GM21390 (cell line): ENCODE data around the gene EDA.
"Not testable (repeated sequence)": the region's sequence is repeated elsewhere in the genome, so short reads cannot be mapped to it uniquely, and the experiment has no call there.

Source experiments
- ATAC-seq: cut with Tn5 transposase; IDR thresholded peaks from one replicate; pipeline ENCODE4 v1.9.1; 2021; ENCODE audit not compliant: unreplicated experiment

The EDA gene

DNA sequence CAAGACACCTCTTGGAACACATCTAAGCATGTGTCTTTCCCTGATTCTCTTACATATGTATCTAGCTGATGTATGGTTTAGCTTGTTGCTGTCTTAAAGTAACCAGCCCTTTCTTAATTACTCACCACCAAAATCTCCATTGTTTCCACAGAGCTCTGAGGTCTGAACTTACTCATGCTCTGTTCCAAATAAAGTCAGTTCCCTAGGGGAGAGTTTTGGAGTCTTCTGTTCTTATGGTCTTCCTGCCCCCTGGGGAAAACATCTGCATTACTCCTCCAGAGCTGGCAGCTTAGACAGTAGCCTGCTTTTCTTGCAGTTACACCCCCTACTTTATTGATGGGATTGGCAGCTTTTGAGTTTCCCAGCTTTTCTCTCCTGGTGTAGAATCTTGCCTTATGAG is 125.8 kb downstream of the EDA start:
- ATAC-seq, result no peak

DNA sequence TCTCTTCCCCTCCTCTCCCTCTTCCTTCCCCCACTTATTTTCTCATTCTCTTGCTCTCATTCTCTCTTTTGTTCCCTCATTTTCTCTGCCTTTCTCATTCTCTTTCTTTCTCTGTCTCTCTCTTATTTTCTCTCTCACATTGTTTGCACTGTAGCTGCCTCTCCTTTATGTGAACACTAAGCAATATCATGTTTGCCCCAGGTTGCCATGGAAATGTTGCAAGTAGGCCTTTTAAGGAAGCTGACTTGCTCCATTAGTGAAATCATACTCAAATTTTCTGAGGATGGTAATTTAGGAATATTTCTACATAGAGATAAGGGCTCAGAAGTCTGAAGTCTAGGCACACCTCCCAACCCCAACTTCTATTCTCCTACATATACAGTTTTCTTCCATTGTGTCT is 130.1 kb downstream of the EDA start:
- no peak for ATAC-seq

DNA sequence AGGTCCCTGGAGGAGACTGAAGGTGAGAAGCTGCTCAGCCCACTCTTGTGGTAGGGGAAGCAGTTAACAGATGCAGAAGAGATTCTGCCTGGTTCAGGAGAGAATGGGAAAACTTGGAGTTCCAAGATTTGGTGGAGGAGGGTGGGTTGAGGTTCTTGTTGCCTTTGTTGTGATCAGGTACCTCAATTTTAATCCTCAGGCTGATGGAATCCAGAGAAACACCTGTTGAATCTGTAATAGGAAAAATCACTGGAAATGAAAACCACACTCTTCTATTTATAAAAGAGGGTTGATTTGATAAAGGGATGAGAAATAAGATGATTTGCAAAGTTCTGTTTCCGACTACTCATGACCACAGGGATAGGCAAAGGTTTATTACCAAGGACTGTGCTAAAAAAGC is 132.1 kb downstream of the EDA start:
- ATAC-seq, result no peak

DNA sequence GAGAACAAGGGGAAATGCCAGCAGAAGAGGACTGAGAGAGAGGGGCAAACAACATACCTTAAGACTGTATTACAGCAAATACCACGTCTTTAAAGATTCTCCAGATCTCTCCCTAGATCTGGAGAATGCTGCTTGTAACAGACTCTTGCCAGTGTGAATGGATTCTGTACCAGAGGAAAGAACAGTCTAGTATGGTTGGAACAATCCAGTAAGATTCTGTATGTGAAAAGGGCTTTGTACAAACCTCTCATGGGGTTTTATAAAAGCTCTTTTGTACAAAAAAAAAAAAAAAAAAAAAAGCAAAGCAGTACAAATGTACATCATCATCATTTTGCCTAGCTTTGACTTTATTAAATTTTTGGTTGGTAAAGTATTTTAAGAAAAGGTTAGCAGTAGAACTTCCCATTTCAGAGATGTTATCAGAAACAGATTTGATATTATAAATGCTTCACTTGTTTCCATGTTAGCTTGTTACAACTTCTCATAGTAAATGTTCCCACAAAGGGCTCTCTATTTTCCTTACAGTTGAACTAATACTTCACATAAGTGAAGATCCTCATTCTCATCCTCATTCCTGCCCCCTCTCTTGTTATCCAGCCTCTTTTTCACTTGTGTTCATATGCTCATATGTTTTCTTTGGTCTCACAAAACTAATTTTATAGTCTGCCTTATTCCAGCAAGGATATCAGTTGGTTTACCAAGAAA is 144.2 kb downstream of the EDA start:
- ATAC-seq, result no peak

DNA sequence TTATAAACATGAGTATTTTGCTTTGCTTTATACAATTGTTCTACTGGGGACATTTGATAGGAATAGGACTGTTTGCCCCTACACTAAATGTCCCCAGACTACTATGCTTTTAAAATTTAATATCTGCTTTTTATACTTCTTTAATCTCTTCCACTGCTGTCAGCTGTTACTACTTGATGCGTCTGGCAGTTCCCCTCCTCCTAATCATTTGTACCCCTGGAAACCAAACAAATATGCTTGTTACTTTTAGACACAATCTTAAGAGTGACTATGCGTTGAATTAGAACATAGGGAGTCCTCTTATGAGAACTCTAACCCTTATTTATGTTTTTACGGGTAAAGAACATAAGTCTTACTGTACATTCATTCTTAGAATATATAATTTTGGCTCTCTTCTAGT is 145.7 kb downstream of the EDA start:
- no peak for ATAC-seq

DNA sequence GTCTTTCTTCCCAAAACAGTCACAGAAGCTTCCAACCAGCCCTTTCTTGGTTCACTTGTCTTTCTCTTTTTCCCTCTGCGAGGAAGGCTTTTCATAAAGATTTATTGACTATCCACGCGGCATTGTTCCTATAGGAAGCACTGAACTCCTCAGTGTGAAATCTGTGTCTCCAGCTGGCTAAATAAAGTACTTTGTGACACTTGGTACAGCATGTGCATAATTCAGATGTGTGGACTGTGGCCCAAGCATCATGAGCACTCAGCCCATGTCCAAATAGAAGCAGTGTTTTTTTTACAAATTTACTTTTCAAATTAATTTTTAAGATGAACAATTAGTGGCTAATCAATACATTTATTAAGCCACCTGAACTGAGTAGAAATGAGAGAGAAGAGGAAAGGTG is 146.4 kb downstream of the EDA start:
- no peak for ATAC-seq

DNA sequence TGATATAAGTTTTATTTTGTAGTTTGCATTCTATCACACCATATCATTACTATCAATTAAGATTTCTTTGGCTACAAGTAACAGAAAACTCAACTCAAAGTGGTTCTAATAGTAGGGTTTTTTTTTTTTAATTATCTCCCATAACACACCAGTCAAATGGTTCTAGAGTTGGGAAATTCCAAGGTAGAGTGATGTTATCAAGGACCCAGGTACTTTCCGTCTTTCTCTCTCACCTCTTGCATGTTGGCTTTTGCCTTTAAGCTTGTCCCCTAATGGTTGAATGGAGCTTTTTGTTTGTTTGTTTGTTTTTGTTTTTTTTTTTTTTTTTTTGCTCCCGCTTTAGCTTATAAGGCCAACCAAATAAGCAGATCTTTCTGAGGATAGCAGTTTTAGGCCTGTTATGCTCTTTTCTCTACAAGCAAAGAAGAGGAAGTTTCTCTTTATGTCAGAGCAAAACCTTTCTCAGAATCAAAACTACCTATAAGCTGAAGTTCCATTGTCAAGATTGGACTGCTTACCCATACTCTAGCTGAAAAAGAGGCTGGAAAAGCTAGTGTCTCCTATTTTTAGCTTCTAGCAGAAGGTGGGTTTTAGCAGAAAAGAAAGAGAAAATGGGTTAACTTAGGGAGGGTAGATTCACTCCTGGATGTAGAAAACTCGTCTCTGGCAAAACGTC is 177.5 kb downstream of the EDA start:
- no peak for ATAC-seq

DNA sequence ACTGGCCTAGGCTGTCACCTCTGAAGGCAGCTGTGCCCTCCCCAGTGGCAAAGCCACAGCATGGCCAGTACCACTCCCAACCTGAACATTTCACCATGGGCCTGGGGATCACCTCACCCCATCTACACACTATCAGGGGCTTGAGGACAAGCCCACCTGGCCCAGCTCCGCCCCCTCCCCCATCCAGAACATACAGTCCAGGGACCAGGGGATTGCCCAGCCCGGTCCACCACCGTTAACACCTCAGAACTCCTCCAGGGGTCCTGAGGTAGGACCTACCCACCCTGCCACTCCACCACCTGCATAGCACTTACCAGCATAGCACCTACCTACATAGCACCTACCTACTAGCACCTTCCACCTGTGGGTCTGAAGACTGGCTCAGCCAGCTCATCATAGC is 179.8 kb downstream of the EDA start:
- no peak for ATAC-seq

DNA sequence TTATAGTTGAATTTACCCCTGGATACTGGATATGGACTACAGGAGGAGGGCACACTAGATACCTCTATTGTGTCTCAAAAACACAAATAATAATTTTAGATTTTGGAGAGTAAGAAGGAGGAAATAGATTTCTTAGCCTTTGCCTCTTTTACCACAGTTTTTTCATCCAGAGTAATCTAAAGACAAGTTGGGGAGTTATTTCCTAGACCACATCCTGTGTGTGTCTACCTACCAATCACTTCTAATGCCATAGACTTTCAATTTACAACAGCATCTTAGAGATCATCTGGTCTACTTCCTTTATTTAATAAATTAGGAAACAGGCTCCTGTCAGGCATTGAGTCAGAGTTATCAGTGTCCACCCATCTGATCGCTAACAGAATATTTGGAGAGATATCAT is 191.5 kb downstream of the EDA start:
- ATAC-seq, result no peak

DNA sequence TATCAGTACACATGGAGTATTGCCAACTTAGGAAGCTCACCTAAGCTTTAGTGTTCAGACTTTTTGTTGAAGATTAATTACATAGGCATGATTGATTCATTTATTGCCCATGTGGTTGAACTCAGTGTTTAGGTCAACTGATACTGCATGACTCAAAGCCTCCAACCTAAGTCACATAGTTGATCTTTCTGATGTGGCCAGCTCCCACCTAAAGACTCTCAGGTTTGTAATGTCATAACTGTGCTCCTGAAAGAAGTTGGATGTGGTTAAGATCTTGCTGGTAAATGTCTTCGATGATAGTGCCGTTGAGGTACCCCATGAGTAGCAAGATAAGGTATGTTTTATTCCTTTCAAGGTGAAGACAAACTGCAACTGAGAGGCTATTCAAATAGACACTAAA is 192.5 kb downstream of the EDA start:
- no peak for ATAC-seq

DNA sequence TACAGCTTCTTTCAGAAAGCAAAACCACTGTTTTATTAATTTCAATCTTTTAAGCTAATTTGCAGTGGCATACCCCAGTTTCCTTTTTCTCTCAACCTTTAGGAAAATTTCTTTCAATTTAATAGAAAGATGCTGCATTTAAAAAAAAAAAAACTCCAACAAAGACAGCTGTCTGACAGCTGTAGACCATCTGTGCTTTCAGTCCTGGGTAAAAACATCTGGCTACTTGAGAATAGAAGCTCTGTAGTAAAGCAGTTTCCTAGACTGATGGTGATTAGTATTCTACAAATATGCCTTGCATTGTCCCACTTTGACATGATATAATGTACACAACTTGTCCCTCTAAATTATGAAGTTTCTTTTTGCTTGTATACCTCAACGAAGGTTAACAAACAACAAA is 197.8 kb downstream of the EDA start:
- ATAC-seq, result no peak

DNA sequence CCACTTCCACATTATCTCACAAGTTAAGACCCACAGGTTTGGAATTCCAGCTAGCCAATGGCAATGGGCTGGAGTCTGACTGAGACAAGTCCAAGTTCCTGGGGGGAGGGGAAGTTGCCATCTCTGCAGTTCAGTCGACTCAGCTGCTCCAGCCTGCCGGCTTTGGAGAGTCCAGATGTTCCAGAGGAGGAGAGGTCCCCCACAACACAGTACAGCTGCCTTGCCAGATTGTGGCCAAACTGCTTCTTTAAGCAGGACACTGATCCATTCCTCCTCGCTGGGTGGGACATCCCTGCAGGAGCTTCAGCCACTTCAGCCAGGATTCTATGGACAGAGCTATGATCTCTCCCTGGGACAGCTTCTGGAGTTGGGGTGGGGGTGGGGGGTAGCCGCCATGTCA is 199.2 kb downstream of the EDA start:
- no peak for ATAC-seq

DNA sequence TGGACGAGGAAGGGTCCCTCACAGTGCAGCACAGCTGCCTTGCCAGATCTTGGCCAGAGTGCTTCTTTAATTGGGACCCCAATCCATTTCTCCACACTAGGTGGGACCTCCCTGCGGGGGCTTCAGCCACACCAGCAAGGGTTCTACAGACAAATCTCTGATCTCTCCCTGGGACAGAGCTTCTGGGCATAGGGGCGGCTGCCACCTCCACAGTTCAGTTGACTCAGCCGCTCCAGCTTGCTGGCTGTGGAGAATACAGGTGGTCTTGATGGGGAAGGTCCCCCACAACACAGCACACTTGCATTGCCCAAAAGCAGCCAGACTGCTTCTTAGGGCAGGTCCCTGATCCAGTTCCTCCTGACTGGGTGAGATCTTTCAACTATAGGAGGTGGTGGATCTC is 199.6 kb downstream of the EDA start:
- ATAC-seq, result no peak

DNA sequence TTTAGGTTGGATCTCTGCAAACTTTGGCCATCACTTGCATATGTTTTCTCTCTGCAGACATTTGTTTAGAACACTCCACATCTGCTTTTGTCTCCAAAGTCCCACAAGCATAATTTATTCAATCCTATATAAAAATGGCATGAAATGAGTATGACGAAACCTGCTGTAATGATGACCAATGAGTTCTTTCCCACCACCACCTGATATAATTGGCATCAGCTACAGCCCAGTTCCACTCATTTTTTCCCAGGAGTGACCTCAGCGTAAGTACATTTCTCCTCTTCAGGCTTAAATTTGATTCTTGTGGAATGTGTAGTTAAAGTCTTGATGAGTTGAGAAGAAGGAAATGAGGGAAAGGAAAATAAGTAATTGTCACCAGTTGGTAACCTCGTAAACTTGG is 228.7 kb downstream of the EDA start:
- no peak for ATAC-seq

DNA sequence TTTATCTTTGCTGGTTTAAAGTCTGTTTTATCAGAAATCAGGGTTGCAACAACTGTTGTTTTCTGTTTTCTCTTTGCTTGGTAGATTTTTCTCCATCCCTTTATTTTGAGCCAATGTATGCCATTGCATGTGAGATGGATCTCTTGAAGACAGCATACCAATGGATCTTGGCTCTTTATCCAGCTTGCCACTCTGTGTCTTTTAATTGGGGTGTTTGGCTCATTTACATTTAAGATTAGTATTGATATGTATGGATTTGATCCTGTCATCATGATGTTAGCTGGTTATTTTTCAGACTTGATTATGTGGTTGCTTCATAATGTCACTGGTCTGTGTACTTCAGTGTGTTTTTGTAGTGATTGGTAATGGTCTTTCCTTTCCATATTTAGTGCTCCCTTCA is 244.1 kb downstream of the EDA start:
- ATAC-seq, result not testable (repeated sequence)

DNA sequence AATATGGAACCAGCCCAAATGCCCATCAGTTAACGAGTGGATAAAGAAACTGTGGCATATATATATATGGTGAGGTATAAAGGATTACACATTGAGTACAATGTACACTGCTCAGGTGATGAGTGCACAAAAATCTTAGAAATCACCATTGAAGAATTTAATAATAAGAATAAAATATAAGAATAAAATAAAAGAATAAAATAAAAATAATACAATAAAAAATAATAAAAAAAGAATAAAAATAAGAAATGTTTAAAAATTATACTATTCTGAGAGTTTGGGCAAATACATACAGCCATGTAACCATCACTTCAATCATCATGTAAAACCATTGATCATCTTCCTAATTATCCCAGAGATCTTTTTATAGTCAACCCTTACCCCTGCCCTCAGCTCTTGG is 260.3 kb downstream of the EDA start:
- ATAC-seq, result no peak

DNA sequence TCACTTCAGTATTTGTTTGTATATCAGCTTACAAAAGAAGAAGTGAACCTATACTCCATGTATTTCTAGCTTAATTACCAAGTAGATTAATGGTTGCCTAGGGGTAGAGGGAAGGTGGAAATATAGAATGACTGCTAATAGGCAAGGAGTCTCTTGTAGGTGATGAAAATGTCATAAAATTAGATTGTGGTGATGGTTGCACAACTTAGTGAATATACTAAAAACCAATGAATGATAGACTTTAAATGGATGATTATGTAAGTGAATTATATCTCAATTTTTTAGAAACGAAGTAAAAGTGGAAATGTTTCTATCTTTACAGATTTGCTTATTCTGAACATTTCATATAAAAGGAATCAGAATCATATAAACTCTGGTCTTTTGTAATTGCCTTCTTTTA is 268.3 kb downstream of the EDA start:
- ATAC-seq, result no peak

DNA sequence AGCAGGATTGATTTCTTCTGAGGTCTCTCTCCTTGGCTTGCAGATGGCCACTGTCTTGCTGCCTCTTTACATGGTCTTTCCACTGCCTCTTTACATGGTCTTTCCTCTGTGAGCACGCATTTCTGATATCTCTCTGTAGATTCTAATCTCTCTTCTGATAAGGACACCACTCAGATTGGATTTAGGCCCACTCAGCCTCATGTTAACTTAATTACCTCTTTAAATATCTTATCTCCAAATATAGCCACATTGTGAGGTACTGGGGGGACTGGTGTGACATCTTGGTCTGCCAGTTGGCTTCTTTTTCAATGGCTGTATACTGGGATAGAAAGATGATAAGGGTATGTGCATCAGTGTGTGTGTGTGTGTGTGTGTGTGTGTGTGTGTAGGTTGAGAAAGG is 280.1 kb downstream of the EDA start:
- no peak for ATAC-seq

DNA sequence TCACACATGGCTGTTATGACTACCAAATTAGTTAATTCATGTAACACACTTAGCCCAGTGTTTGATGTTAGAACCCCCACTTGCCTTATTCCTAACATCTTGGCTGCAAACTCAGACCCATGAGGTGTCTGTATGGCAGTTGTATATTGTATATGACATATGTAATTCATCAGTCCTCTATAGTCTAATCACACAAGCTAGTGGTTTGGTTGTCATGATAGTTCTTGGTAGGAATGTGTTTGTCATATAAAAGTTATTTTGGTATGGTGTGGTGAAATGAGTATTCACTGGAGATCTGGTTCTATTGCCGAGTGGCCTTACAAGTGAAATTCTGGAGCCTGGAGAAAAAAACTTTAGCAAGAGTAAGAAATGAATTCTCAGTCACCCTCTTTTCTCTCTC is 284.6 kb downstream of the EDA start:
- no peak for ATAC-seq

DNA sequence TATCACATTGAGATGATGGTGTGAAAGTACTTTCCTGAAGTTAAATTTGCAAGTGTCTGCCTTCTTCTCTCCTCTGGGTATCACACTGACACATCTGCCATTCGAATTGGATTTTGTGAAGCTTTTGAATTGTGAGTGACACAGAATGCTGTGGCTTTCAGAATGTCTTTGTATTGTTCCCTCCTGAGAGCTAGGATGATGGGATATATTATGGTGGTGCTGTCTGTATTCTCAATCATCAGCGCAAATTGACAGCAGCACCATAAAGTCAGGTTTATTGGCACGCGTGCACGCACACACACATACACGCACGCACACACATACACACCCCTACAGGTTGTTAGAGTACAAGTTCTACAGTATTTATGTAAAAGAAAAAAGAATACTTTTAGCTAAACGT is 290.5 kb downstream of the EDA start:
- ATAC-seq, result no peak

DNA sequence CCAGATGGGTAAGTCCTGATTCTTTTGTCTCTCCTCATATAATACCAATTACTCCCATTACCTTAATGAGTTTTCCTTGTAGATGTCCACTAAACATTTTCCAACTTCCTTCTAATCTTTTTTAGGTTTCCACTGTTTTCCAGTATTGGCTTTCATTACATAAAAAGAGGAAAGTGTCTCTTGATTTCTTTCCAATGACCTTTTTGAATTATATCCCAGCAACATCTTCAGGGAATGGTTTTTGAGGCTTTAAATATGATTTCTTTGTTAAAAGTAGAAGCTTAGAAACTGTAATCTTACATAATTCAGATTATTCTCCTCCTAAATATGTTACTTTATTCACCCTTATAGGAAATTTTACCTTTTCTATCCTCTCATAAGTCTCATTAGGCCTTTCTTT is 298.9 kb downstream of the EDA start:
- ATAC-seq, result no peak

DNA sequence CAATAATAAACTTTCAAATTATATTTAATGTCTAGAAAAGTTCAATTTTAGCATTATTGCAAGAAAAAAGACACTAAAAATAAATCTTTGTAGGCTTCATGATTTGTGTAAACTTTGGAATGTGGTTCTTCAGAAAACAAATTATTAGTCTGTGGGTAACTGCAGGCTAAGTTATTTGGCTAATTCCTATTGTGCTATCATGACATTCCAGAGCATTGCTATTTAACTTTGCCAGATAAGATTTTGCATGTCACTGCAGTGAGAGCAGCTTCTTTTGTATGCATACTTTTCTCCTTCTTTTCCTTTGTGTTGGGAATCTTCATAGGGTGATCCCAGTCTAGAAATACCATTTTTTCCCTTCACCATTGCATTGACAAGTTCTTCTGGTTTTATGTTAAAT is 303.8 kb downstream of the EDA start:
- no peak for ATAC-seq

DNA sequence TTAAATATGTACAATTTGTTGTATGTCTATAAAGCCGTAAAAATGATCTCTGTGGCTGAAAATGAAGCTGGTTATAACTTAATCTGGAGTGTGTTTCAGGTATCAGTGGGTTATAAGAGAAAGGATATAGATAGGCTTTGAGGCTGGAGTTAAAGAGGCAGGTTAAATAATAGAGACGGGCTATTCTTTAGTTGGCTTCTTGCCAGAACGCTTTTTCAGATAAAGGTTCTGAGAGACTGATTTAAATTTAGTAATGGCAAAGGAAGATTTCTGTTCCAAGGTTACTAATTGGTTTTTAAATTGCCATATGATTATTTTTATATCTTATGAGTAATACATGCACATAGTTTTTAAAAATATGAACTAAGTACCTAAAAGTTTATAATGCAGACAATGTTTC is 316.4 kb downstream of the EDA start:
- ATAC-seq, result no peak
